HG03097 (cell line): ENCODE data around the gene CDCA5.

Experiments
- ATAC-seq: cut with Tn5 transposase; IDR thresholded peaks from one replicate; pipeline ENCODE4 v1.9.1; 2021; ENCODE audit not compliant: unreplicated experiment, low FRiP score

Gene CDCA5

GRCh38 chr11:65053827-65054508 is 29.9 kb downstream of the CDCA5 start:
- no peak for ATAC-seq

- ATAC-seq, result no peak
Measured at GRCh38 chr11:65051398-65051858, 32.4 kb downstream of the CDCA5 start.

- no peak for ATAC-seq
Measured at GRCh38 chr11:65047581-65048422, 36.0 kb downstream of the CDCA5 start.

- ATAC-seq, result no peak
Measured at GRCh38 chr11:65045728-65046127, 38.1 kb downstream of the CDCA5 start.

GRCh38 chr11:65045061-65045460 is 38.8 kb downstream of the CDCA5 start:
- no peak for ATAC-seq

- ATAC-seq, result no peak
Measured at GRCh38 chr11:65043881-65044501, 39.8 kb downstream of the CDCA5 start.

GRCh38 chr11:65042891-65043290 is 40.9 kb downstream of the CDCA5 start:
- ATAC-seq, result no peak

- peak; percentile 69 for ATAC-seq
Measured at GRCh38 chr11:65040847-65041622, 42.8 kb downstream of the CDCA5 start, which contains the start of gene SAC3D1. Gene SAC3D1, plus strand, starts transcription at chr11:65041210. Its CDS starts 83 bp downstream, at chr11:65041293.

GRCh38 chr11:65040520-65040846 is 43.4 kb downstream of the CDCA5 start:
- ATAC-seq, result no peak

- no peak for ATAC-seq
Measured at GRCh38 chr11:65036931-65037330, 46.9 kb downstream of the CDCA5 start.

- no peak for ATAC-seq
Measured at GRCh38 chr11:65035579-65035978, 48.3 kb downstream of the CDCA5 start.

GRCh38 chr11:65034423-65034822 is 49.4 kb downstream of the CDCA5 start:
- no peak for ATAC-seq

- ATAC-seq, result no peak
Measured at GRCh38 chr11:65032216-65032615, 51.6 kb downstream of the CDCA5 start.
